ENCODE results near the gene SRSF10.
"Not testable (repeated sequence)": the region's sequence is repeated elsewhere in the genome, so short reads cannot be mapped to it uniquely, and the experiment has no call there.

The SRSF10 gene

GRCh38 chr1:23979881-23980727, at the start of gene SRSF10:
TSS of gene SRSF10 (minus strand) at chr1:23980327. CDS start at chr1:23980255, 72 bp downstream.
- peak; percentile 98 for DNase-seq (ENCODE audit: low spot score)

GRCh38 chr1:24027838-24028468, 47.8 kb upstream of the SRSF10 start:
- peak; percentile 61 for DNase-seq (ENCODE audit: low spot score)

GRCh38 chr1:24022581-24023361, 42.6 kb upstream of the SRSF10 start:
- peak; percentile 83 for DNase-seq (ENCODE audit: low spot score)

- DNase-seq (ENCODE audit: low spot score): no peak
These were observed 41.5 kb upstream of the SRSF10 start for GRCh38 chr1:24021403-24022266.

- DNase-seq (ENCODE audit: low spot score): no peak
These were observed 40.3 kb upstream of the SRSF10 start for GRCh38 chr1:24020470-24020869.

GRCh38 chr1:24020025-24020424, 39.9 kb upstream of the SRSF10 start:
- peak; percentile 59 for DNase-seq (ENCODE audit: low spot score)

GRCh38 chr1:24018611-24019580, 38.8 kb upstream of the SRSF10 start:
- DNase-seq (ENCODE audit: low spot score): peak; percentile 94

- DNase-seq (ENCODE audit: low spot score): peak; percentile 52
These were observed 35.4 kb upstream of the SRSF10 start for GRCh38 chr1:24015221-24016210.

GRCh38 chr1:24012878-24013277, 32.8 kb upstream of the SRSF10 start:
- not testable (repeated sequence) for DNase-seq (ENCODE audit: low spot score)

- DNase-seq (ENCODE audit: low spot score): no peak
These were observed 30.5 kb upstream of the SRSF10 start for GRCh38 chr1:24010650-24011049.

- DNase-seq (ENCODE audit: low spot score): peak; percentile 37
These were observed 29.3 kb upstream of the SRSF10 start for GRCh38 chr1:24009406-24009805.

- DNase-seq (ENCODE audit: low spot score): peak; percentile 64
These were observed 28.6 kb upstream of the SRSF10 start for GRCh38 chr1:24008574-24009184.

GRCh38 chr1:24007079-24007478, 27.0 kb upstream of the SRSF10 start:
- DNase-seq (ENCODE audit: low spot score): no peak

GRCh38 chr1:24005163-24005562, 25.0 kb upstream of the SRSF10 start:
- DNase-seq (ENCODE audit: low spot score): no peak

- no peak for DNase-seq (ENCODE audit: low spot score)
These were observed 24.0 kb upstream of the SRSF10 start for GRCh38 chr1:24004132-24004531.

GRCh38 chr1:24003331-24003972, 23.3 kb upstream of the SRSF10 start:
- DNase-seq (ENCODE audit: low spot score): peak; percentile 54

GRCh38 chr1:24002695-24003094, 22.6 kb upstream of the SRSF10 start:
- DNase-seq (ENCODE audit: low spot score): no peak

GRCh38 chr1:23999156-23999671, 19.1 kb upstream of the SRSF10 start:
- no peak for DNase-seq (ENCODE audit: low spot score)

Measured in GM03348 (cell line).